ENCODE results near the gene GDF15. TPM values are rescaled to one million over a fixed set of nuclear protein-coding genes. Genes with fewer than 3 reads are reported as not detected.

The GDF15 gene
- polyA plus RNA-seq, 4 donors, result 1.1 to 23.7 (median 7.6) TPM

- DNase-seq (ENCODE audit: low read depth in 4 of 4, low spot score in 3 of 4), result no peak
Observed at GRCh38 chr19:18417250-18418028, 31.5 kb downstream of the GDF15 start.

GRCh38 chr19:18418029-18418482 is 32.1 kb downstream of the GDF15 start:
- no peak for DNase-seq (ENCODE audit: low read depth in 4 of 4, low spot score in 3 of 4)

- DNase-seq (ENCODE audit: low read depth in 4 of 4, low spot score in 3 of 4), result no peak
Observed at GRCh38 chr19:18418483-18419194, 32.7 kb downstream of the GDF15 start.

- DNase-seq (ENCODE audit: low read depth in 4 of 4, low spot score in 3 of 4), result no peak
Observed at GRCh38 chr19:18419195-18419698, 33.3 kb downstream of the GDF15 start, which contains the start of gene SSBP4. Gene SSBP4, plus strand, starts transcription at chr19:18419398. Its CDS starts 251 bp downstream, at chr19:18419649.

GRCh38 chr19:18419699-18420460 is 33.9 kb downstream of the GDF15 start:
- DNase-seq (ENCODE audit: low read depth in 4 of 4, low spot score in 3 of 4), result no peak

GRCh38 chr19:18420930-18421329 is 35.0 kb downstream of the GDF15 start:
- no peak for DNase-seq (ENCODE audit: low read depth in 4 of 4, low spot score in 3 of 4)

GRCh38 chr19:18421371-18421959 is 35.5 kb downstream of the GDF15 start:
- no peak for DNase-seq (ENCODE audit: low read depth in 4 of 4, low spot score in 3 of 4)

GRCh38 chr19:18422530-18423191 is 36.7 kb downstream of the GDF15 start:
- DNase-seq (ENCODE audit: low read depth in 4 of 4, low spot score in 3 of 4), result no peak

- DNase-seq (ENCODE audit: low read depth in 4 of 4, low spot score in 3 of 4), result no peak
Observed at GRCh38 chr19:18423258-18424020, 37.5 kb downstream of the GDF15 start.

GRCh38 chr19:18424122-18424889 is 38.3 kb downstream of the GDF15 start:
- DNase-seq (ENCODE audit: low read depth in 4 of 4, low spot score in 3 of 4), result no peak

- no peak for DNase-seq (ENCODE audit: low read depth in 4 of 4, low spot score in 3 of 4)
Observed at GRCh38 chr19:18424890-18425514, 39.0 kb downstream of the GDF15 start.

GRCh38 chr19:18425515-18426415 is 39.8 kb downstream of the GDF15 start:
- no peak for DNase-seq (ENCODE audit: low read depth in 4 of 4, low spot score in 3 of 4)

GRCh38 chr19:18426416-18426767 is 40.4 kb downstream of the GDF15 start:
- DNase-seq (ENCODE audit: low read depth in 4 of 4, low spot score in 3 of 4), result no peak

- DNase-seq (ENCODE audit: low read depth in 4 of 4, low spot score in 3 of 4), result no peak
Observed at GRCh38 chr19:18427080-18427742, 41.3 kb downstream of the GDF15 start.

GRCh38 chr19:18427743-18428113 is 41.8 kb downstream of the GDF15 start:
- DNase-seq (ENCODE audit: low read depth in 4 of 4, low spot score in 3 of 4), result no peak

GRCh38 chr19:18428173-18428786 is 42.3 kb downstream of the GDF15 start:
- DNase-seq (ENCODE audit: low read depth in 4 of 4, low spot score in 3 of 4), result no peak
